ENCODE data around the gene CALML5.

CALML5 gene

GRCh38 chr10:5515948-5516761 is 16.8 kb upstream of the CALML5 start:
- no peak for DNase-seq (ENCODE audit: low read depth, low spot score)

- DNase-seq (ENCODE audit: low read depth, low spot score) = no peak
Observed at GRCh38 chr10:5514226-5514850, 15.0 kb upstream of the CALML5 start.

GRCh38 chr10:5512881-5513612 is 13.7 kb upstream of the CALML5 start:
- DNase-seq (ENCODE audit: low read depth, low spot score) = no peak

- no peak for DNase-seq (ENCODE audit: low read depth, low spot score)
Observed at GRCh38 chr10:5512331-5512730, 13.0 kb upstream of the CALML5 start.

- DNase-seq (ENCODE audit: low read depth, low spot score) = no peak
Observed at GRCh38 chr10:5511885-5512280, 12.5 kb upstream of the CALML5 start.

- no peak for DNase-seq (ENCODE audit: low read depth, low spot score)
Observed at GRCh38 chr10:5511231-5511884, 12.0 kb upstream of the CALML5 start.

- no peak for DNase-seq (ENCODE audit: low read depth, low spot score)
Observed at GRCh38 chr10:5510281-5511072, 11.1 kb upstream of the CALML5 start.

- no peak for DNase-seq (ENCODE audit: low read depth, low spot score)
Observed at GRCh38 chr10:5509691-5510090, 10.3 kb upstream of the CALML5 start.

- no peak for DNase-seq (ENCODE audit: low read depth, low spot score)
Observed at GRCh38 chr10:5509236-5509635, 9.9 kb upstream of the CALML5 start.

GRCh38 chr10:5508786-5509185 is 9.4 kb upstream of the CALML5 start:
- DNase-seq (ENCODE audit: low read depth, low spot score) = no peak

- no peak for DNase-seq (ENCODE audit: low read depth, low spot score)
Observed at GRCh38 chr10:5508161-5508604, 8.8 kb upstream of the CALML5 start.

GRCh38 chr10:5507649-5508131 is 8.3 kb upstream of the CALML5 start:
- no peak for DNase-seq (ENCODE audit: low read depth, low spot score)

GRCh38 chr10:5506751-5507648 is 7.6 kb upstream of the CALML5 start:
- no peak for DNase-seq (ENCODE audit: low read depth, low spot score)

GRCh38 chr10:5506246-5506645 is 6.9 kb upstream of the CALML5 start:
- no peak for DNase-seq (ENCODE audit: low read depth, low spot score)

GRCh38 chr10:5504146-5505072 is 5.0 kb upstream of the CALML5 start:
- DNase-seq (ENCODE audit: low read depth, low spot score) = no peak

GRCh38 chr10:5503477-5503835 is 4.1 kb upstream of the CALML5 start:
- no peak for DNase-seq (ENCODE audit: low read depth, low spot score)

GRCh38 chr10:5502571-5503476 is 3.5 kb upstream of the CALML5 start:
- no peak for DNase-seq (ENCODE audit: low read depth, low spot score)

GRCh38 chr10:5502061-5502521 is 2.7 kb upstream of the CALML5 start:
- DNase-seq (ENCODE audit: low read depth, low spot score) = no peak
